OCI-LY1 (cell line): ENCODE data around the gene NR2F1-AS1.

Source experiments
- H2AFZ ChIP-seq: fragments of 200-600 bp; sonication (generic), shearing (Covaris generic); 2 replicates; pipeline ENCODE4 v1.6.0; 2014; ENCODE audit warnings: antibody characterized with exemption, mild to moderate bottlenecking, low read length
- H3F3A ChIP-seq: fragments of 200-600 bp; sonication (generic), shearing (Covaris generic); 2 replicates; pipeline ENCODE4 v1.6.0; 2014; ENCODE audit warnings: mild to moderate bottlenecking, antibody characterized with exemption, low read length, moderate library complexity; ENCODE audit not compliant: insufficient read depth
- H3K27ac ChIP-seq: fragments of 200-600 bp; sonication (generic); 2 replicates; pipeline ENCODE4 v1.5.1; 2014; ENCODE audit warnings: low read length, mixed run types, mild to moderate bottlenecking, low read depth; ENCODE audit not compliant: poor library complexity, severe bottlenecking
- H3K27me3 ChIP-seq: fragments of 200-600 bp; sonication (generic); 2 replicates; pipeline ENCODE4 v1.6.0; 2014; ENCODE audit warnings: antibody characterized with exemption, mild to moderate bottlenecking, low read length, moderate library complexity; ENCODE audit not compliant: insufficient read depth
- H3K36me3 ChIP-seq: fragments of 200-600 bp; sonication (generic); 2 replicates; pipeline ENCODE4 v1.6.1; 2014; ENCODE audit warnings: mild to moderate bottlenecking, antibody characterized with exemption, low read length, moderate library complexity, mixed read lengths; ENCODE audit not compliant: insufficient read depth
- H3K4me1 ChIP-seq: fragments of 200-600 bp; sonication (generic); 2 replicates; pipeline ENCODE4 v1.5.1; 2014; ENCODE audit warnings: mild to moderate bottlenecking, low read length, moderate library complexity; ENCODE audit not compliant: insufficient read depth, severe bottlenecking
- H3K4me2 ChIP-seq: fragments of 200-600 bp; sonication (generic), shearing (Covaris generic); 2 replicates; pipeline ENCODE4 v1.6.1; 2014; ENCODE audit warnings: low read length
- H3K4me3 ChIP-seq: fragments of 200-600 bp; sonication (generic); 2 replicates; pipeline ENCODE4 v1.5.1; 2014; ENCODE audit warnings: low read length, low read depth, mild to moderate bottlenecking, mixed read lengths; ENCODE audit not compliant: poor library complexity, severe bottlenecking
- H3K79me2 ChIP-seq: fragments of 200-600 bp; shearing (Covaris generic); 2 replicates; pipeline ENCODE4 v1.6.1; 2016; ENCODE audit warnings: mixed run types, low read length, mixed read lengths; ENCODE audit not compliant: insufficient read depth
- H3K9ac ChIP-seq: fragments of 200-600 bp; sonication (generic), shearing (Covaris generic); 2 replicates; pipeline ENCODE4 v1.6.1; 2014; ENCODE audit warnings: mild to moderate bottlenecking, low read length, mixed read lengths
- H3K9me2 ChIP-seq: fragments of 200-600 bp; sonication (generic), shearing (Covaris generic); 2 replicates; pipeline ENCODE4 v1.6.1; 2014; ENCODE audit warnings: low read depth, mild to moderate bottlenecking, low read length, mixed read lengths
- H3K9me3 ChIP-seq: fragments of 200-600 bp; shearing (Covaris generic); 2 replicates; pipeline ENCODE4 v1.6.1; 2014; ENCODE audit warnings: low read length, mixed read lengths
- H4K20me1 ChIP-seq: fragments of 200-600 bp; sonication (generic), shearing (Covaris generic); 2 replicates; pipeline ENCODE4 v1.6.0; 2016; ENCODE audit warnings: mild to moderate bottlenecking, low read length; ENCODE audit not compliant: insufficient read depth
- EZH2 ChIP-seq: fragments of 200-600 bp; sonication (generic), shearing (Covaris generic); IDR thresholded peaks from 2 replicates; pipeline ENCODE4 v1.8.0; 2017; ENCODE audit warnings: borderline replicate concordance, mixed run types, mild to moderate bottlenecking, antibody characterized with exemption, low read length, moderate library complexity, mixed read lengths
- TF ChIP-seq, protein P1 (sequence below): fragments of 200-600 bp; sonication (generic), shearing (Covaris generic); IDR thresholded peaks from 2 replicates; pipeline ENCODE4 v1.5.1; 2017; ENCODE audit warnings: mild to moderate bottlenecking, antibody characterized with exemption, low read length, moderate library complexity, mixed read lengths

NR2F1-AS1 gene

DNA sequence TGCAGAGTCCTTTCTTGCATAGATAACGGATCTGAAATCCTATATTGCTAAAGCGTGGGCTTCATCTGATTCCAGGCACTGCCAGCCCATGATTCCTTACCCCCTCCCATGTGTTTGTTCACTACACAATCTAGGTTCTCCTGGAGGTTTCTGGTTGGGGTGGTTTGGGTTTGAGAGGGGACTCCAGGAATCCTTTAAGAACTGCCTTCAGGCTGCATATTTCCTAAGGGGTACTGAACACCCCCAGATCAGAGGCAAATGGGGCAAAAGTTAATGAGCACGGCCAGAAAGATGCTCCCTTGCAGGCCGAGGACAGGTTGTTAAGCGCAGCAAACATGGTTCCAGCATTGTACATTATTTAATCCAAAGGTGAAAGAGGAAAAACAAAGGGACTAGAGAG, 11.9 kb upstream of the NR2F1-AS1 start:
- TF ChIP-seq, protein P1, sequence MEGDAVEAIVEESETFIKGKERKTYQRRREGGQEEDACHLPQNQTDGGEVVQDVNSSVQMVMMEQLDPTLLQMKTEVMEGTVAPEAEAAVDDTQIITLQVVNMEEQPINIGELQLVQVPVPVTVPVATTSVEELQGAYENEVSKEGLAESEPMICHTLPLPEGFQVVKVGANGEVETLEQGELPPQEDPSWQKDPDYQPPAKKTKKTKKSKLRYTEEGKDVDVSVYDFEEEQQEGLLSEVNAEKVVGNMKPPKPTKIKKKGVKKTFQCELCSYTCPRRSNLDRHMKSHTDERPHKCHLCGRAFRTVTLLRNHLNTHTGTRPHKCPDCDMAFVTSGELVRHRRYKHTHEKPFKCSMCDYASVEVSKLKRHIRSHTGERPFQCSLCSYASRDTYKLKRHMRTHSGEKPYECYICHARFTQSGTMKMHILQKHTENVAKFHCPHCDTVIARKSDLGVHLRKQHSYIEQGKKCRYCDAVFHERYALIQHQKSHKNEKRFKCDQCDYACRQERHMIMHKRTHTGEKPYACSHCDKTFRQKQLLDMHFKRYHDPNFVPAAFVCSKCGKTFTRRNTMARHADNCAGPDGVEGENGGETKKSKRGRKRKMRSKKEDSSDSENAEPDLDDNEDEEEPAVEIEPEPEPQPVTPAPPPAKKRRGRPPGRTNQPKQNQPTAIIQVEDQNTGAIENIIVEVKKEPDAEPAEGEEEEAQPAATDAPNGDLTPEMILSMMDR, result no peak
- no peak for TF ChIP-seq EZH2
- H3K9ac ChIP-seq, result no peak overlapping the region
- no peaks in the 10 kb centered on the region for H3K79me2 ChIP-seq
- H3K27ac ChIP-seq, result no peak overlapping the region
- H3K36me3 ChIP-seq, result no peaks in the 10 kb centered on the region; the same call in 1 of the 2 replicates
- H2AFZ ChIP-seq, result no peak overlapping the region
- H3K9me2 ChIP-seq, result no peaks in the 10 kb centered on the region
- no peaks in the 10 kb centered on the region for H3K27me3 ChIP-seq
- no peaks in the 10 kb centered on the region for H3F3A ChIP-seq
- H4K20me1 ChIP-seq, result no peaks in the 10 kb centered on the region
- no peak overlapping the region for H3K4me3 ChIP-seq
- no peak overlapping the region for H3K4me2 ChIP-seq
- no peaks in the 10 kb centered on the region for H3K4me1 ChIP-seq
- H3K9me3 ChIP-seq, result no peaks in the 10 kb centered on the region

DNA sequence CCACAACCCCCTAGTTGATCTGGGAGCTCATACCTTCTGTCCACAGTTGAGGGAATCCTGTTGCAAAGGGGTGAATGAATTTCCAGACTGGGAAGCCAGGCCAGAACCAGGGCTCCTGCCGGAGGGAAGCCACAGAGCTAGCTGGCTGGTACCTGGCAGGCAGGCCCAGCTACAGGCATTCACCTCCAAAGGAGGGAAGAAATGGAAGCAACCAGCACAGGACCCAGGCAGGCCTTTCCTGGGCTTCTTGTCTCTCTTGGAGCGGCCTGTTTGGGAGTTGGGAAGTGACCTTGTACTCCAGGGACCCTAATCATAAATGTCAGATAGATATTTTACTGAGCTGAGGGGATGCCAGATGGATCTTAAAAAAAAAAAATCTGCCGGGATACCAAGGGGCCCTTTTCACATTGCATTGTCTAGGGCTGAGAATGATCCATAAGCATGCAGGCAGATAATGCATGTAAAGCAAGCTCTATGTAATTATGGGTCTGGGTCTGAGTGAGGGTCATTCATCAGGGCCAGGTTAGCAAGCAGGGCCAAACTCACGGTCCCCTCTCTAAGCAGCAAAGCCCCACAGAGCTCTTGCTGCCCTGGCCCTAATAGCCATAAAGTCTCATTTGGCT, 10.4 kb upstream of the NR2F1-AS1 start:
- Histone ChIP-seq H3K9me3 (no peaks in the 10 kb centered on the region), H3K27me3 (no peaks in the 10 kb centered on the region), H3K36me3 (no peaks in the 10 kb centered on the region; the same call in 1 of the 2 replicates), H3K27ac (no peak overlapping the region), H3K9me2 (no peaks in the 10 kb centered on the region), H3K4me1 (peaks cover 12% of the 10 kb centered on the region), H3K4me3 (no peak overlapping the region), H3K9ac (no peak overlapping the region), H3F3A (no peaks in the 10 kb centered on the region), H2AFZ (no peak overlapping the region), H4K20me1 (no peaks in the 10 kb centered on the region), H3K4me2 (no peak overlapping the region), H3K79me2 (no peaks in the 10 kb centered on the region)
- no peak for TF ChIP-seq EZH2
- TF ChIP-seq, protein P1, result no peak

DNA sequence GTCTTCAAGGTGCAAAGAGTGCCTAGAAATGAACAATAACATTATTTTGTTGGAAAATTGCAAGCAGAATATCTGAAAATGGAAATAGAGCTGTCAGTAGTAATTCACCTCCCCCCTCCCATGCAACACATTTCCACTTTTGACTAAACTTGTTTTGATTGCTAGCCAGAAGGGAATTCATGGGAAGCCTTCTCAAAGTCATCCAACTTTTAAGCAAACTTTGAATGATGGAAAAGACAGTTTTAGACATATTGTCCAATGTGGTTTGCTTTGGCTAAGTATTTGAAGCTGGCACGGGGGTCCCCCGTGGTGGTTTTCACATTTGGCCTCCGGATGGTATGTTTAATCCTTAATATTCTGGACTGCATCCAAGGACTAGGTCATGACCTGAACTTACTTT, 9.5 kb upstream of the NR2F1-AS1 start:
- no peaks in the 10 kb centered on the region for H4K20me1 ChIP-seq
- no peak overlapping the region for H3K4me3 ChIP-seq
- H3K36me3 ChIP-seq, result no peaks in the 10 kb centered on the region; the same call in 1 of the 2 replicates
- no peaks in the 10 kb centered on the region for H3K9me2 ChIP-seq
- peaks cover 20% of the 10 kb centered on the region for H3K4me1 ChIP-seq
- no peaks in the 10 kb centered on the region for H3K27me3 ChIP-seq
- no peak overlapping the region for H3K27ac ChIP-seq
- TF ChIP-seq, protein P1, result no peak
- TF ChIP-seq EZH2, result no peak
- H3K9ac ChIP-seq, result no peak overlapping the region
- no peak overlapping the region for H3K4me2 ChIP-seq
- no peaks in the 10 kb centered on the region for H3K9me3 ChIP-seq
- no peaks in the 10 kb centered on the region for H3F3A ChIP-seq
- no peak overlapping the region for H2AFZ ChIP-seq
- H3K79me2 ChIP-seq, result no peaks in the 10 kb centered on the region
